KMS-11 (cell line): ENCODE data around the gene CTRB2.

Experiments
- H2AFZ ChIP-seq: fragments of 200-600 bp; sonication (generic); 2 replicates; pipeline ENCODE4 v1.6.1; 2016; ENCODE audit warnings: antibody characterized with exemption, mixed run types, low read depth
- H3K27ac ChIP-seq: fragments of 200-600 bp; sonication (generic); 2 replicates; pipeline ENCODE4 v1.6.1; 2016; ENCODE audit warnings: mild to moderate bottlenecking, mixed run types
- H3K27me3 ChIP-seq: fragments of 200-600 bp; sonication (generic); 2 replicates; pipeline ENCODE4 v1.6.1; 2017; ENCODE audit warnings: mild to moderate bottlenecking, low read depth, mixed run types, moderate library complexity; ENCODE audit not compliant: insufficient read depth
- H3K36me3 ChIP-seq: fragments of 200-600 bp; sonication (generic); 2 replicates; pipeline ENCODE4 v1.6.1; 2017; ENCODE audit warnings: mild to moderate bottlenecking, mixed run types; ENCODE audit not compliant: insufficient read depth
- H3K4me1 ChIP-seq: fragments of 200-600 bp; sonication (generic); 2 replicates; pipeline ENCODE4 v1.6.1; 2016; ENCODE audit warnings: mild to moderate bottlenecking, low read depth, mixed run types; ENCODE audit not compliant: poor library complexity, severe bottlenecking
- H3K4me2 ChIP-seq: fragments of 200-600 bp; sonication (generic); 2 replicates; pipeline ENCODE4 v1.7.0; 2016; ENCODE audit warnings: mild to moderate bottlenecking, mixed run types
- H3K4me3 ChIP-seq: fragments of 200-600 bp; sonication (generic); IDR thresholded peaks from 2 replicates; pipeline ENCODE4 v1.6.1; 2017; ENCODE audit warnings: low read depth, low read length, mixed read lengths; ENCODE audit not compliant: insufficient read depth
- H3K79me2 ChIP-seq: fragments of 200-600 bp; sonication (generic); 2 replicates; pipeline ENCODE4 v1.6.1; 2016; ENCODE audit warnings: low read depth, mixed run types; ENCODE audit not compliant: insufficient read depth
- H3K9ac ChIP-seq: fragments of 200-600 bp; sonication (generic); 2 replicates; pipeline ENCODE4 v1.6.1; 2016; ENCODE audit warnings: mild to moderate bottlenecking, mixed run types
- H4K20me1 ChIP-seq: fragments of 200-600 bp; sonication (generic); 2 replicates; pipeline ENCODE4 v1.6.1; 2016; ENCODE audit warnings: mild to moderate bottlenecking, mixed run types; ENCODE audit not compliant: insufficient read depth
- CTCF ChIP-seq: fragments of 200-600 bp; sonication (generic); conservative IDR thresholded peaks from 2 replicates; pipeline ENCODE4 v1.6.1; 2017; ENCODE audit warnings: low read depth, mild to moderate bottlenecking, antibody characterized with exemption, low read length, moderate library complexity, mixed read lengths

Gene CTRB2

GRCh38 chr16:75252946-75253911 lies 46.3 kb upstream of the CTRB2 start:
- Histone ChIP-seq H3K36me3 (no peaks in the 10 kb centered on the region), H3K4me3 (no peak overlapping the region), H3K79me2 (no peaks in the 10 kb centered on the region), H3K27ac (no peak overlapping the region), H3K4me2 (no peak overlapping the region), H4K20me1 (no peaks in the 10 kb centered on the region), H3K9ac (no peak overlapping the region), H2AFZ (no peak overlapping the region), H3K27me3 (no peaks in the 10 kb centered on the region), H3K4me1 (no peaks in the 10 kb centered on the region)
- no peak for TF ChIP-seq CTCF

- no peak overlapping the region for H3K9ac ChIP-seq
- no peak overlapping the region for H3K27ac ChIP-seq
These were observed 45.3 kb upstream of the CTRB2 start for GRCh38 chr16:75252049-75252864.

GRCh38 chr16:75251280-75252048 lies 44.5 kb upstream of the CTRB2 start, which contains the start of gene BCAR1:
BCAR1 (minus strand) TSS chr16:75251624; CDS start chr16:75251482, 142 bp downstream.
- no peak within 1 kb of the TSS for H3K27ac ChIP-seq
- H3K4me1 ChIP-seq, result no peaks in the 10 kb centered on the region
- no peak within 1 kb of the TSS for H3K9ac ChIP-seq
- H4K20me1 ChIP-seq, result no peaks in the 10 kb centered on the region
- H3K4me3 ChIP-seq, result no peak within 1 kb of the TSS
- no peaks in the 10 kb centered on the region for H3K27me3 ChIP-seq
- H3K4me2 ChIP-seq, result no peak within 1 kb of the TSS
- H3K79me2 ChIP-seq, result no peaks in the 10 kb centered on the region
- no peaks in the 10 kb centered on the region for H3K36me3 ChIP-seq
- no peak within 1 kb of the TSS for H2AFZ ChIP-seq
- TF ChIP-seq CTCF, result no peak

More at GRCh38 chr16:75252049-75252864, 45.3 kb upstream of the CTRB2 start:
- Histone ChIP-seq H2AFZ (no peak overlapping the region), H3K4me1 (no peaks in the 10 kb centered on the region), H3K4me2 (no peak overlapping the region), H3K4me3 (no peak overlapping the region), H3K27me3 (no peaks in the 10 kb centered on the region), H3K36me3 (no peaks in the 10 kb centered on the region), H3K79me2 (no peaks in the 10 kb centered on the region), H4K20me1 (no peaks in the 10 kb centered on the region)
- no peak for TF ChIP-seq CTCF

GRCh38 chr16:75250809-75251279 lies 43.9 kb upstream of the CTRB2 start:
- Histone ChIP-seq H3K4me3 (no peak overlapping the region), H3K4me2 (no peak overlapping the region), H3K9ac (no peak overlapping the region), H4K20me1 (no peaks in the 10 kb centered on the region), H3K4me1 (no peaks in the 10 kb centered on the region), H3K27ac (no peak overlapping the region), H3K36me3 (no peaks in the 10 kb centered on the region), H2AFZ (no peak overlapping the region), H3K27me3 (no peaks in the 10 kb centered on the region), H3K79me2 (no peaks in the 10 kb centered on the region)
- TF ChIP-seq CTCF, result no peak
